ENCODE data around the gene ARHGAP32. TPM values are rescaled to one million over a fixed set of nuclear protein-coding genes. Genes with fewer than 3 reads are reported as not detected.

The ARHGAP32 gene
- total and polyA plus RNA-seq, 2 donors from 2014 or later = 2.1 to 30.8 TPM

DNA sequence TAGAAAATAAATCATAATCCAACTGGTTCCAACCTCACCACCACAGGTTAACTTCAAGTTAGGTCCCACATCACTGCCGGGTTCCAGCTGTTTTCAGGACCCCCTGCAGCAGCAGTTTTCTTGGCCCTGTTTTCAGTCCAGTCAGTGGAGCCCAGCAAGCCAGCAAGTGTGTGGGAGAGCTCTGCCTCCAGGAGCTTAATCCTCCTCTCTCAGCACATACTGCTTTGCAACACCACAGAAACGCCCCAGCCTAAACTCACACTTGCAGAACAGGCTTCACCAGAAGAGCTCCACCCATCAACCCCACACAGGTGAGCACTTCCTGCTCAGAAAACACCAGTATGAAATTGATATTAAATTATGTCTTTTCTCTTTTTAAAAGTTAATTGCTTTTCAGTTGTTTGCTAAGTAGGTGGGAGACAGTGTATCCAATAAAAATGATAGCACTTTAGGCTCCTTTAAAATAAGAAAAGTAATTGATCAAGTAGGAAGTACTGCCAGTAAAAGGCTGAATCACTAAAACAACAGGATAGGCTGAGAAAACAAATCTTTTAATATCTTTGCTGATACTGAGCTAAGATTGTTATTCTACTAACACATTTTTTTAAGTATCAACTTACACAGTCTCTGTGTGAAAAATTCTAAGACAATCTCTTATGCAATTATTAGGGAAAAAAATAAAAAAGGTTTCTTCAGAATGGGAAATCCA lies 168.0 kb downstream of the ARHGAP32 start:
- FAIRE-seq (no peak), DNase-seq (peak; percentile 38 to 70 (median 57))
- TF ChIP-seq, protein P1, sequence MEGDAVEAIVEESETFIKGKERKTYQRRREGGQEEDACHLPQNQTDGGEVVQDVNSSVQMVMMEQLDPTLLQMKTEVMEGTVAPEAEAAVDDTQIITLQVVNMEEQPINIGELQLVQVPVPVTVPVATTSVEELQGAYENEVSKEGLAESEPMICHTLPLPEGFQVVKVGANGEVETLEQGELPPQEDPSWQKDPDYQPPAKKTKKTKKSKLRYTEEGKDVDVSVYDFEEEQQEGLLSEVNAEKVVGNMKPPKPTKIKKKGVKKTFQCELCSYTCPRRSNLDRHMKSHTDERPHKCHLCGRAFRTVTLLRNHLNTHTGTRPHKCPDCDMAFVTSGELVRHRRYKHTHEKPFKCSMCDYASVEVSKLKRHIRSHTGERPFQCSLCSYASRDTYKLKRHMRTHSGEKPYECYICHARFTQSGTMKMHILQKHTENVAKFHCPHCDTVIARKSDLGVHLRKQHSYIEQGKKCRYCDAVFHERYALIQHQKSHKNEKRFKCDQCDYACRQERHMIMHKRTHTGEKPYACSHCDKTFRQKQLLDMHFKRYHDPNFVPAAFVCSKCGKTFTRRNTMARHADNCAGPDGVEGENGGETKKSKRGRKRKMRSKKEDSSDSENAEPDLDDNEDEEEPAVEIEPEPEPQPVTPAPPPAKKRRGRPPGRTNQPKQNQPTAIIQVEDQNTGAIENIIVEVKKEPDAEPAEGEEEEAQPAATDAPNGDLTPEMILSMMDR (IDR thresholded peaks at IDR 0.05; ENCODE audit: borderline replicate concordance, extremely low read depth, insufficient read depth) = no peak
- Histone ChIP-seq H3K4me3 (ENCODE audit: low read length in 3 of 3) (no peak overlapping the region), H3K9ac (ENCODE audit: low read length in 3 of 3) (no peak overlapping the region), H3K4me1 (ENCODE audit: control insufficient read depth in 2 of 3, insufficient read depth in 2 of 3, low read depth in 1 of 3, low read length in 3 of 3) (peaks cover 0 to 3% (median 0%) of the 10 kb centered on the region in 3 donors), H3K36me3 (ENCODE audit: control insufficient read depth in 2 of 3, insufficient read depth in 3 of 3, low read length in 3 of 3) (no peaks in the 10 kb centered on the region), H3K27me3 (ENCODE audit: control insufficient read depth, insufficient read depth, low read length) (no peaks in the 10 kb centered on the region), H3K27ac (ENCODE audit: low read depth in 2 of 2, low read length in 2 of 2) (no peak overlapping the region), H3K9me3 (ENCODE audit: control insufficient read depth in 2 of 3, insufficient read depth in 1 of 3, low read length in 3 of 3) (no peaks in the 10 kb centered on the region)
- intact Hi-C loops (cut with DNase I) = no loop called here

DNA sequence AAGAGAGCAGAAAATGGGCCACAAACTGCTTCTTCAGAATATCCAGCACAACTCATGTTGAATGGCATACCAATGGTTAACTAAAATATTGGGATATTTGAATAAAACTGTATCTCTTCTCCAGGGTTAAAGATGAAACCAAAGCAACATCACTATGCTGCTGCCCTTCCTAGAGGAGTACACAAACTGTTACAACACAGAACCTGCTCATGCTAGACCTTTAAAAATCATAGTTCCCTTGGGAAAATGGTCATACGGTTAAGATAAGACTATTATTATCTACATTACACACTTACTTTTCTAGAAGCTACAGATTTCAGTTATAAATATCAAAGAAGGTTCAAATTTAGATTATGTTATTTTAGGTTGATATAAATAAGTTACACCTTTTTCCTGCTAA lies 170.8 kb downstream of the ARHGAP32 start:
- H3K27ac ChIP-seq (ENCODE audit: low read depth in 2 of 2, low read length in 2 of 2) = no peak overlapping the region
- intact Hi-C loops (cut with DNase I) = no loop called here
- no peaks in the 10 kb centered on the region for H3K9me3 ChIP-seq (ENCODE audit: control insufficient read depth in 2 of 3, insufficient read depth in 1 of 3, low read length in 3 of 3)
- peaks cover 0 to 3% (median 0%) of the 10 kb centered on the region in 3 donors for H3K4me1 ChIP-seq (ENCODE audit: control insufficient read depth in 2 of 3, insufficient read depth in 2 of 3, low read depth in 1 of 3, low read length in 3 of 3)
- FAIRE-seq (no peak), DNase-seq (no peak)
- H3K4me3 ChIP-seq (ENCODE audit: low read length in 3 of 3) = no peak overlapping the region
- TF ChIP-seq, protein P1 (IDR thresholded peaks at IDR 0.05; ENCODE audit: borderline replicate concordance, extremely low read depth, insufficient read depth) = no peak
- no peaks in the 10 kb centered on the region for H3K36me3 ChIP-seq (ENCODE audit: control insufficient read depth in 2 of 3, insufficient read depth in 3 of 3, low read length in 3 of 3)
- H3K9ac ChIP-seq (ENCODE audit: low read length in 3 of 3) = no peak overlapping the region
- H3K27me3 ChIP-seq (ENCODE audit: control insufficient read depth, insufficient read depth, low read length) = no peaks in the 10 kb centered on the region

DNA sequence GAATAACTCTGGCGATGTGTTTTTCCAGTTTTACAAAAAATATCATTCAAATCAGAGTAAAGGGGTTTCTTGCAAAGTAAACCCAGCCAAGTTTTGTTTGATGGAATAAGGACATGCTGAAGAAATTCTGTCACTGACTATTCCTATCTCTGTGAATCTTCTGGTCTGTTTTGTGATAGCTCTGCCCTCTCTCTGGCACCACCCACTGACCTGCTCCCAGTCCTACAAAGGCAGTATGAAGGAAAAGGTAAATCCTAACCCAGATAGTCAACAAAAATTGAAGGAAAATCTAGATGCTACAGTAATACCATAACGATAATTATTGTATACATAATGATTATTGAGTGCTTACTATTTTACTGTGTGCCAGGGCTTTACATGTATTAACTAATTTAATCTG lies 173.1 kb downstream of the ARHGAP32 start:
- intact Hi-C loops (cut with DNase I) = no loop called here
- no peak for FAIRE-seq

More for the DNA sequence above, 173.1 kb downstream of the ARHGAP32 start:
- TF ChIP-seq, protein P1 (IDR thresholded peaks at IDR 0.05; ENCODE audit: borderline replicate concordance, extremely low read depth, insufficient read depth) = no peak
- no peaks in the 10 kb centered on the region for H3K36me3 ChIP-seq (ENCODE audit: control insufficient read depth in 2 of 3, insufficient read depth in 3 of 3, low read length in 3 of 3)
- no peak for DNase-seq
- H3K27me3 ChIP-seq (ENCODE audit: control insufficient read depth, insufficient read depth, low read length) = no peaks in the 10 kb centered on the region
- no peaks in the 10 kb centered on the region for H3K9me3 ChIP-seq (ENCODE audit: control insufficient read depth in 2 of 3, insufficient read depth in 1 of 3, low read length in 3 of 3)
- no peak overlapping the region for H3K9ac ChIP-seq (ENCODE audit: low read length in 3 of 3)
- peaks cover 0 to 3% (median 0%) of the 10 kb centered on the region in 3 donors for H3K4me1 ChIP-seq (ENCODE audit: control insufficient read depth in 2 of 3, insufficient read depth in 2 of 3, low read depth in 1 of 3, low read length in 3 of 3)
- no peak overlapping the region for H3K4me3 ChIP-seq (ENCODE audit: low read length in 3 of 3)
- H3K27ac ChIP-seq (ENCODE audit: low read depth in 2 of 2, low read length in 2 of 2) = no peak overlapping the region
